ENCODE results near the gene TRAPPC14. TPM values are rescaled to one million over a fixed set of nuclear protein-coding genes. Genes with fewer than 3 reads are reported as not detected.

TRAPPC14 gene
- total and polyA plus RNA-seq, 2 of the 13 experiments (the other 11 are each of a cell fraction or from before 2014, with no cell fraction given) = 4.7 to 9.6 TPM

GRCh38 chr7:100189061-100189460 lies 30.5 kb upstream of the TRAPPC14 start:
- no peak overlapping the region for H3K4me2 ChIP-seq (ENCODE audit: low read depth, low read length)
- no peaks in the 10 kb centered on the region for H3K36me3 ChIP-seq (replicated peaks in 1 of 2; ENCODE audit: control insufficient read depth in 1 of 2, insufficient read depth in 2 of 2, low read length in 2 of 2)
- intact Hi-C loops (cut with micrococcal nuclease; ENCODE audit: unreplicated experiment) (no loop called here), in situ Hi-C loops (cut with HindIII; ENCODE audit: extremely low pct_ligation_motif_present, low pct_unique_long_range_greater_than_20kb) (no loop called here)
- H4K20me1 ChIP-seq (ENCODE audit: insufficient read depth, low read length) = no peaks in the 10 kb centered on the region
- peaks cover 8% of the 10 kb centered on the region; the same call in 1 of the 2 replicates for H3K4me1 ChIP-seq (ENCODE audit: insufficient read depth, low read length)
- no peak overlapping the region for H3K9ac ChIP-seq (ENCODE audit: insufficient read depth, low read depth, low read length)
- H2AFZ ChIP-seq (ENCODE audit: low read length) = no peak overlapping the region
- no peak overlapping the region for H3K4me3 ChIP-seq (replicated peaks in 1 of 3; ENCODE audit: insufficient read depth in 1 of 3, low read depth in 2 of 3, low read length in 3 of 3)
- TF ChIP-seq PHF8 (CRISPR knock-in tag; IDR thresholded peaks at IDR 0.05) (no peak), ZNF251 (CRISPR knock-in tag; IDR thresholded peaks at IDR 0.05) (no peak), NR3C1 (CRISPR knock-in tag; IDR thresholded peaks at IDR 0.05) (no peak), TCF12 (IDR thresholded peaks at IDR 0.05) (no peak), TCF12 (CRISPR knock-in tag; IDR thresholded peaks at IDR 0.05) (no peak), ZNF572 (CRISPR knock-in tag; IDR thresholded peaks at IDR 0.05) (no peak), HDAC6 (IDR thresholded peaks at IDR 0.05; ENCODE audit: low read depth, low read length) (no peak), GTF2F1 (IDR thresholded peaks at IDR 0.05; ENCODE audit: low read length) (no peak), ISX (CRISPR knock-in tag; conservative IDR thresholded peaks at IDR 0.05) (no peak), CREBL2 (CRISPR knock-in tag; IDR thresholded peaks at IDR 0.05; ENCODE audit: borderline replicate concordance) (no peak), ZNF142 (CRISPR knock-in tag; IDR thresholded peaks at IDR 0.05) (no peak), NFATC3 (CRISPR knock-in tag; IDR thresholded peaks at IDR 0.05) (no peak), FOXP1 (IDR thresholded peaks at IDR 0.05) (no peak), FOXP1 (CRISPR knock-in tag; IDR thresholded peaks at IDR 0.05) (no peak)
- no peaks in the 10 kb centered on the region for H3K79me2 ChIP-seq (ENCODE audit: insufficient read depth, low read length)
- POLR2A ChIA-PET = no interaction called here
- ATAC-seq = peak; percentile 65
- WGBS (ENCODE audit: low lambda C conversion rate) = 2% methylated on average over 3 of the region's 3 CpGs
- no peak for DNase-seq (ENCODE audit: low spot score)
- no TSS peak for BruUV-seq (replicated peaks)
- peaks cover 1 to 4% of the 10 kb centered on the region in 2 experiments; a peak in 2 of 5 replicates for H3K27me3 ChIP-seq (ENCODE audit: control insufficient read depth in 1 of 2, insufficient read depth in 2 of 2, low read length in 2 of 2)
- H3K9me3 ChIP-seq (ENCODE audit: low read length) = no peaks in the 10 kb centered on the region
- CTCF ChIA-PET (ENCODE audit: low intra/inter-chr PET ratio, low total read pairs) = interaction anchor here (0.6 to 2.0 kb wide), 2 partner anchors 56 to 156 kb away, joined by 3 to 6 read pairs; no protein-coding TSS in a partner anchor
- FAIRE-seq = no peak
- no peak overlapping the region for H3K27ac ChIP-seq (ENCODE audit: extremely low read length, insufficient read depth, low read length)

All from HepG2 (cell line).